Right renal pelvis (tissue), 4 donors: ENCODE measurements around the gene ZNF839. TPM values are rescaled to one million over a fixed set of nuclear protein-coding genes. Genes with fewer than 3 reads are reported as not detected.
"Not testable (repeated sequence)": the region's sequence is repeated elsewhere in the genome, so short reads cannot be mapped to it uniquely, and the experiment has no call there.

Experiments used
- DNase-seq, 4 donors: peaks; one replicate each; pipeline ENCODE4 v3.0.0-alpha.2; 2013; ENCODE audit warnings: low read depth in 4 of 4, low spot score in 3 of 4, missing footprints in 1 of 4
- polyA plus RNA-seq, 4 donors: library from polyadenylated mRNA; unstranded; fragments of 120-200 nt; gene quantifications; one replicate each; pipeline ENCODE4 v1.2.1, GENCODE V29; 2013; ENCODE audit not compliant: insufficient read length in 4 of 4

The ZNF839 gene
- polyA plus RNA-seq, 4 donors, result 14.0 to 17.3 (median 15.3) TPM

DNA sequence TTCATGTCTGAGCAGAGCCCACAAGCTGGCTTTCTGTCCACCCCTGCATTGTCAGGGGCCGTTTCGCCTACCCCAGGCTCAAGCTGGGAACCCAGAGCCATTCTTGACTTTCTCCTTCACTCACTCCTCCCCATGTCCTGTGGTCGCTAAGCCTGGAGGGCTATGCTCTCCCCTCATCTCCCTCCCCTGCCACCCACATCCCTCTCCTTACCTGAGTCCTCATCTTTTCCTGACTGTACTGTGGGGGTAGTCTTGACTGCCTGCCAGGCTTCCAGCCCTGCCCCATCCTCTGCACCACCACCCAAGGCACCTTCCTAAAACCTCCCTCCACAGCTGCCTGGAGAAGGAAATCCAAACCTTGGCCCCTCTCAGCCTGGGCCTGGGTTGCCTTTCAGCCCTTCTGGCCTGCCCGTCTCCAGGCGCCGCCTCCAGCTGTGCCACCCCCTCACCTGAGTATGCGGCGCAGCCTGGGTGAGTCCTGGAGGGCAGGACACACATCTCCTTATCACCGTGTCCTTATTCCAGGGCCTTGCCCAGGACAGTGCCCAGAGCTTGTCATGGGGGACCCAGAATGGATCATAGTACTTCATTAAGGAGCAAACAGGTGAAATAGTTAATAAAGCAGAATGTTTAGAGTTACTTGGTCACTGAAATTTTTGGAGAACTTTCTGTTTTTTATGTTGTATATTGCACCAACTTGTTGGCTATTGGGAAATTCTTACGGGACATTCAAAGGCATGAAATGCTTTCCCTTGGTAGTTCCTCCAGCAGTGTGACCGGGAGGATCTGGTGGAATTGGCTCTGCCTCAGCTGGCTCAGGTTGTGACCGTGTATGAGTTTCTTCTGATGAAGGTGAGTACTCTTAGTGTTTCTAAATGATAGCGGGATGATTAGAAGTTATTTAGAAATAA is 14.5 kb downstream of the ZNF839 start:
- DNase-seq, result no peak

DNA sequence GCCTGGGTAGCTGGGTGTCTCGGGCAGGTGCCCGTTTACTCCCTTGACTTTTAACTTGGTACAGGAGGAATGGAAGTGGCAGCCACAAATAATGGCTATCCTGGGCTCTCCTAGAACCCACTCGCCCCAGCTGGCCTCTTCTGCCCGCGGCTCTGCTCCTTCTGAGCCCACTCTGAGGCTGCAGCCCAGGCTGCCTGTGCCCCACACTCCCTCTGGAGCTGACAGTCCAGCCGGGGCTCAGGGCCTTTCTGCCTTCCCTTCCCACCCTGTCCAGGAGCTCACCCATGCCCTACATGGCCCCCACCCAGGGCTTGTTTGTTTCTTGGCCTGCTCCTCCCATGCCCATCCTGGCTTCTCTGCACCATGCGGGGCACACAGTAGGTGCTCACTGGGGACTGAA is 15.6 kb downstream of the ZNF839 start:
- no peak for DNase-seq

DNA sequence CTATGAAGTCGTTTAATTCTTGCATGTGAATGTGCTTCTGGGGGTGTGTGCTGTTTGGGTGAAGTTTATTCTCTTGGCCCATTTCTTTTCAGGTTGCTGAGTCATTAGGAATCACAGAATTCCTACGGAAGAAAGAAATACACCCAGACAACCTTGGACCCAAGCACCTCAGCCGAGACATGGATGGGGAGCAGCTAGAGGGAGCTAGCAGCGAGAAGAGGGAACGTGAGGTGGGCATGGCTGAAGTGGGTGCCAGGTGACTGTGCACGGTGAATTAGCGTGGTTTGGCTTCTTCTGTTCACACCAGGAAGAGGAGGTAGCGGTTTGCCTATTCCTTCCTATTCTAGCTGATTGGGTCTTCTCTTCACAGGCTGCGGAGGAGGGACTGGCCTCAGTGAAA is 19.2 kb downstream of the ZNF839 start:
- DNase-seq, result no peak

DNA sequence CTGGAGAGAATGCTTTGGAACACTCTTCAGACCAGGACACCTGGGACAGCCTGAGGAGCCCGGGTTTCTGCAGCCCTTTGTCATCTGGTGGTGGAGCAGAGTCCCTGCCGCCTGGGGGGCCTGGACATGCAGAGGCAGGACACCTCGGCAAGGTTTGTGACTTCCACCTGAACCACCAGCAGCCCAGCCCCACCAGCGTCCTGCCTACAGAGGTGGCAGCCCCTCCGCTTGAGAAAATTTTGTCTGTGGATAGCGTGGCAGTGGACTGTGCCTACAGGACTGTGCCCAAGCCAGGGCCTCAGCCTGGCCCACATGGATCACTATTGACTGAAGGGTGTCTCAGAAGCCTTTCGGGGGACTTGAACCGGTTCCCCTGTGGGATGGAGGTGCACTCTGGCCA is 22.0 kb downstream of the ZNF839 start:
- no peak for DNase-seq

DNA sequence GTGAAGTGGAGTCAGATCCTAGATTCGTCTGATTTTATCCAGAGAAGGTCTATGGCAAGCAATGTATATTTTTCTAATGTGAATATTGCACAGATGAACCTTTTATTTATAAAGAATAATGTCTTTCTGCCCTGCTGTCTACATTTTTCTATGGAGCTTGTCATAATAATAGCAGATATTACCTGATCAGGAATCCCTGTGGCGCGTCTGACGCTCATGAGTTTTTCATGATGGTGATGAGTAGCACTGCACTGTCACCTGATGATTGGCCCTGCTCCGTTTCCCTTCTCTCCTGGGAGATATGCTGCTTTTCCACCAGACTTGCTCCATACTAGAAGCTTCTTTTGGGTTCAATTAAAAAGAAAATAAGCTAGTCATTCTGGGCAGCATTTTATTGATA is 22.7 kb downstream of the ZNF839 start:
- DNase-seq, result no peak

DNA sequence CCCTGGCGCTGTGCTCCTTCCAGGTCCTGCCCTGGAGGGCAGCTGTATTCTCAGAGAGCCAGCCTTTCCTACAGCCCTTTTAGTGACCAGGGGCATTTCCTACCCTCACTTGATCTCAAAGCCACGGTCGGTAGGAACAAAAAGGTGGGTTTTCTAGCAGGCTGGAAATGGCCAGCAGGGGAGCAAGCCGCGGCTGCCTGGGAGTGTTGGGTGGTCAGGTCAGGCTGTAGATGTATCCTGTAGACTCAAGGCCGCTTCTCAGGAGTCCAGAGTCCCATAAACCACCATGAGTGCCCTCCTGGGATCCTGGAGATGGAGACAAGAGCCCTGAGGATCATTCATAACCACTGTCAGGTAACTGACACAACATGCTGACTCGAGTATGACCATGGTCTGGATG is 24.5 kb downstream of the ZNF839 start:
- DNase-seq, result no peak

DNA sequence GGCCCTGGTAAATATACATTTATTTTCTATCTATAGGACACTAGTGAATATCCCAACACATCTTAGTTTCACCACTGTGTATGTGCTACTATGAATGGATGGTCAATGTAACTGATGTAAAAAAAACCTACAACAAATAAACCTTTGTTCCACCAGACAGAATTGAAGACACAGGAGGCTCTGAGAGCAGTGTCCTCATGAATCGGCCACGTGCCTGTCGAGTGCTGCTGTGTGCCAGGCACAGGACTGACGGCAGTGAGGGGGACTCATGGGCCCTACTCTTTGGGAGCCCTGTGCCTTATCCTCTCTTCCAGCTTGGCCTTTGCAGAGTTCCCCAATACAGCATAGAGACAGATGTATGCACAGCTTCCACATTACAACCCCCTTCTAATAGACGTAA is 24.9 kb downstream of the ZNF839 start:
- no peak for DNase-seq

DNA sequence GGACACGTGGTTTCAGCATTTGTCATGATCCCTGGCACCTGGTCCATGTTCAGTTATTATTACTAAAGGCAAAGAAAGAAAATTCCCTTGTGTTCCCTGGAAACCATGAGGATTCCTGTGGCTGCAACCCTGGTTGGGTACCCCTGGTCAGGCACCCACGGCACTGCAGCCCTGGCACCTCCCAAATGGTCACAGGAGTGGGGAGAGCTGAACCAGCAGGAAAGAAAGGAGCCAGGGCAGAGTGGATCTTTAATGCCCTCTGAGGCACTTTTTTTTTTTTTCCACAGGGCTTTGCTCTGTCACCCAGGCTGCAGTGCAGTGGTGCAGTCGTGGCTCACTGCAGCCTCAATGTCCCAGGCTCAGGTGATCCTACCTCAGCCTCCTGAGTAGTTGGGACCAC is 25.7 kb downstream of the ZNF839 start:
- no peak for DNase-seq

DNA sequence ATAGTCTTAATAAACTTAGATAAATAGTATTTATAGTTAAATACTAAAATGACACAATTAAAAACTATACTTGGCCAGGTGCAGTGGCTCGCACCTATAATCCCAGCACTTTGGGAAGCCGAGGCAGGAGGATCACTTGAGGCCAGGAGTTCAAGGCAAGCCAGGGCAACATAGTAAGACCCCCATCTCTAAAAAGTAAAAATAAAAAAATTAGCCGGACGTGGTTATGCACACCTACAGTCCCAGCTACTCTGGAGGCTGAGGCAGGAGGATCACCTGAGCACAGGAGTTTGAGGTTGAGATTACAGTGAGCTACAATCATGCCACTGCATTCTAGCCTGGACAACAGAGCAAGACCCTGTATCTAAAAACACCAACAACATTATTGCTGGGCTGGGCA is 27.1 kb downstream of the ZNF839 start:
- no peak for DNase-seq

DNA sequence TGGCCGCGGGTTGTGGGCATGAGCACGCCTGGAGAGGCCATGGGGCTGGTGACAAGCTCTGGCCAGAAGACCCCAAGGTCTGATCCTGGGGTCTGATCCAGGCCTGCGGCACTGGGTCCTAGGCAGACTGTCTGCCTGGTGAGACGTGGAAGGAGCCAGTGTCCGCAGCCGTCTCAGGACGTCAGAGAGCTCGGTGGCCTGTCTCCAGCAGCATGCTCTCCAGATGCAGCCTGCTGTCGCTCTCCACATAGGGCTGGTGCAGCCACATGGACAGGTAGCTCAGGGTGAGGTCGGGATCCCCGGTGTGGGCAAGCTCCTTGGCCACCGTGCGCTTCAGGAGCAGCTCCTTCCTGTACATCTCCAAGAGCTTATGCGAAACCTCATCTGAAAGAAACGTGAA is 28.8 kb downstream of the ZNF839 start:
- no peak for DNase-seq

DNA sequence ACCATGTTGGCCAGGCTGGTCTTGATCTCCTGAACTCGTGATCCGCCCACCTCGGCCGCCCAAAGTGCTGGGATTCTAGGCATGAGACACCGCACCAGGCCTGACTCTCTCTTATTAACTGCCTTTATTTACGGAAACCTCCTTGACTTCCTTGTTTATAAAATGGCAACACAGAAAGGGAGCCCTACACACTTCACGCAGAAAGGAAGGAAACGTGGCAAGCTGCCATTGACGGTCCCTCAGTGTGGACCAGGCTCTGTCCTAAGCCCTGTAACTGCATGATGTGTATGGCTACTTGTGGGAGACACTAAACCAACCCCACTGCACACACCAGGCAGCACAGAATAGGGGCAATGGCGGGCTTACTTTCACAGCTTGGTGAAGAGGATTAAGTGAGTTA is 31.5 kb downstream of the ZNF839 start:
- no peak for DNase-seq

DNA sequence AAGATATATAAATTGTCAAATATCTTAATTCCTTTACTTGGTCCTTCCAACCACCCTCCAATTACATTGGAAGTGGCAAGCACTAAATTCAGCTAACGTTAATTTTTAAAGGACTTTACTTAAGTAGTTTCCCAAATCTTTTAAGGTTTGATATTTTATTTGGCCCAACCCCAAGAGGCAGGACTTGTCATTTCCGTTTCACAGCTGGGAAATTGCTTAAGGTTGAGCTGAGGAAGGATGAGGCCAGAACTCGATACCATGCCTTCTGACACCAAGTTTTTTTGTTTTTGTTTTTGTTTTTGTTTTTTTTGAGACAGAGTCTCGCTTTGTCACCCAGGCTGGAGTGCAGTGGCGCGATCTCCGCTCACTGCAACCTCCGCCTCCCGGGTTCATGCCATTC is 32.0 kb downstream of the ZNF839 start:
- DNase-seq, result not testable (repeated sequence)

DNA sequence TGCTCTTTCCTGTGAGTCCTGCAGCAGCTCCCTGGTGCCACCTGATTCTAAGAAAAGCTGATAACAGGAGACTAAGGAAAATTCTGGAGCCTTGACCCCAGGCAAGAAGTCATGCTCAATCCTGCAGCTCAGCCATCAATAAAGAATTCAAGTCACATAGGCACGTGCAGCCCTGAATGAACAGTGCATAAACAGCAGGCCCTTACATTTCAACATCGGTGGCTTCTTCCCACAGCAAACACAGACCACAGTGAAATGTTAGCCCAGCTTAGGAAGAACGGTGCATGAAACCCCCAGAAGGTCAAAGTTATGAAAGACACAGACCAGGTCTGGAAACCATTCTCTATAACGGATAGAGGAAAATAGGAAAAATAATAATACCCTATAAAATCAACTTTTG is 32.7 kb downstream of the ZNF839 start:
- no peak for DNase-seq

DNA sequence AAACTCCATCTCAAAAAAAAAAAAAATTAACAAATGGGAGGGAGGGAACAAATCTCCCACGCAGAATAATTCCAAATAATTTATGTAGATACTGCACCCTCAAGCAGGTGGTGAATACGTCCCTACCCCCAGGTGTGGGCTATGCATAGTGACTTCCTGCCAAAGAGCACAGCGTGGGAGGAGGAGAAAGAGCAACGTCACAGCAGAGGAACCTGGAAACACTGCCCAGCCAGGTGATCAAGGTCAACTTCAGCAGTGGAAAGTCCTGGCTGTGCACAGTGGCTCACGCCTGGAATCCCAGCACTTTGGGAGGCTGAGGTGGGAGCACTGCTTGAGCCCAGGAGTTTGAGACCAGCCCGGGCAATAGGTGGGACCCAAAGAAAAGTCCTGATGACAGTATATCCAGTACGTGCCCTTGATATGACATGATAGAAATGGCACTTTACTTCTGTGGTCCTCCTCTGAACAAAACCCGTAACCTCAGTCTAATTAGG is 33.6 kb downstream of the ZNF839 start:
- no peak for DNase-seq

DNA sequence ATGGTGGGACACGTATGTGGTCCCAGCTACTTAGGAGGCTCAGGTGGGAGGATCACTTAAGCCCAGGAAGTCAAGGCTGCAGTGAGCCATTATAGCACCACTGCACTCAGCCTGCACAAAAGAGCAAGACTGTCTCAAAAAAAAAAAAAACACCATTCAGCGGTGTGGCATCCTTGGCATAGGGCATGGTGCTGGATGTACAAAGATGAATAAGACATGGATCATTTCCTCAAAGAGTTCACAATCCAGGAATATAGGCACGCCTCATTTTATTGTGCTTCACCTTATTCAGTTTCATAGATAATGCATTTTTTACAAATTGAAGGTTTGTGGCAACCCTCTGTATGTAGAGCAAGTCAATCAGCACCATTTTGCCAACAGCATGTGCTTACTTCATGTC is 36.7 kb downstream of the ZNF839 start:
- DNase-seq, result no peak

DNA sequence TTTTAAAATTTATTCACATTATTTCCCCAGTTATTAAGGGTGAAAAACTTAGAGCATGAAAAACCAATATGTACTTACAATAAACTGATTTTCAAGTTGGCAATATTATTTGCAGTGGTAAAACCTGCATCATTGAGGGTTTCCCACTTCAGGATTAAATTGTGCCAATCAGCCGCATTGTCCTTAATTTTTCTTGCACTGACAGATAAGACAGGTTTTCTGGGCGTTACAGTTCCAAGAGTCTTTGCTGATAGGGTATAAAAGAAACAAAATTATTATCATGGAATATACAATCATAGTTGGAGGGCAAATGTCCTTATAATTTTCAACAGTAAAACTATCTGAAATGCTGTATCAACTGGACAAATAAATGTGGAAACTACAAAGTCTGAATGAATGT is 39.8 kb downstream of the ZNF839 start:
- no peak for DNase-seq

GRCh38 chr14:102360388-102360787 is 40.8 kb downstream of the ZNF839 start:
- DNase-seq, result no peak

GRCh38 chr14:102362084-102362483 is 42.5 kb downstream of the ZNF839 start:
- DNase-seq, result no peak

DNA sequence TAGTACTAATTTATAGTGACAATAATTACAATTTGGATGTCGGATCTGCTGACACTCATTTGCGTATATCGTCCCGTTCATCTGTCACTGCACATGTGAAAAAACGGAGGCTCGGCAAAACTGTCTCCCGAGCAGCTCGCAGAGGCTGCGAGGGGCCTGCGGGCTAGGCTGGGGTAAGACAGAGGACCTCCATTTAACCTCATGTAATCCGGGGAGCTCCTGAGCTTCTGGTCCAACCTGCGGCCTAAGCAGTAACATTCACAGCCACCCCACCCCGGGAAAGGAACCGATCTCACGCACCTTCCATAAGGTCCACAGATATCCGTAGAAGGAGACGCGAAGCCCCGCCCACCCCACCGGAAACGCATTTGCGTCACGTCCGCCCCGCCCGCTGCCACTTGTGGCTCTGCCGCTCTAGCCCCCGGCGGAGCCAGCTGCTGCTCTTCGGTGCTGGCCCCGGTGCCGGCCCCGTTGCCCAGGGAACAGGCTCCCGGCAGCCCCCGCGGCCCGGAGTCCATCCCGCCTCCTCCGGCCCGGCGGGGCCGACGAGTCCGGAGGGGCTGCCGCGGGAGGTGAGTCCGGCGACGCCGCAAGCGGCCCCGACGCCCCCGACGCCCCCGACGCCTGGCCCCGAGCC is 43.1 kb downstream of the ZNF839 start, which contains the start of the genes CINP and TECPR2:
TSS of gene CINP (minus strand) at position 346 of the 637 bp plus-strand sequence. CDS start at position 307, 39 bp downstream.
TSS of gene TECPR2 (plus strand) at position 397 of the 637 bp plus-strand sequence. CDS start 13,781 bp downstream, outside the sequence.
- peak; percentile 90 to 91 (median 90) for DNase-seq

DNA sequence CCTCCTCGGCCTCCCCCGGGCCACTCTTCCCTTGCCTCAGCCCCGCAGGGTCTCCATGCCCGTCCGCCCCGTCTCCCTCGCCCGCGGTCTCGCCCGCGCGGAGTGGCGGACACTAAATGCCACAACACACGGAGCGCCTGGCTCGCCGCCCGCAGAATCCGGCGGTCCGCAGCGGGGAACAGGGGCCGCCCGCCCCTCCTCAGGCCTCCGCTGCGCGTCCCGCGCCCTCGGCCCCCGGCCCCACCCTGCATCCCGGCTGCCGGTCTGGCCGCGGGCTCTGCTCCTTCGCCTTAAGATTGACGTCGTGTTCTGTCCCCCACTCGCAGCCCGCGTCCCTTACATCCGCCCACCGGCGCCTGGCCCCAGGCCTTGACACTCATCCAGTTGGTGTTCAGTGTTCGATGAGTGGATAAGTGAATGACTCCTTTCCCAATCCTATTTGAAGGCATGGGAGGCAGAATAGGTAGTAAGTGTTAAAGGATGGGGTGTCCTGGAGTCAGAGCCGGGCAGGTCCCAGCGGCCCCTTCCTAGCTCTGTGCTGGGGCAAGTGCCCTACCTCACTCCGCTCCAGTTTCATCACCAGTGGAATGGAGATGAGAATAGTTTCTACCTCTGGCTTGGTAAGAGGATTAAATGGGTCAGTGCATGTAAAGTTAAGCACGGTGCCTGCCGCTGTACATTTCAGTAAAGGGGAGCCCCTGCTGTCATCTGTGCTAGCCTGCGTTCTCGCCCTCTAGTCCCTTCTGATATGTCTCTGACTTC is 43.8 kb downstream of the ZNF839 start:
- peak in 1 of 4 donors; percentile 16 for DNase-seq

DNA sequence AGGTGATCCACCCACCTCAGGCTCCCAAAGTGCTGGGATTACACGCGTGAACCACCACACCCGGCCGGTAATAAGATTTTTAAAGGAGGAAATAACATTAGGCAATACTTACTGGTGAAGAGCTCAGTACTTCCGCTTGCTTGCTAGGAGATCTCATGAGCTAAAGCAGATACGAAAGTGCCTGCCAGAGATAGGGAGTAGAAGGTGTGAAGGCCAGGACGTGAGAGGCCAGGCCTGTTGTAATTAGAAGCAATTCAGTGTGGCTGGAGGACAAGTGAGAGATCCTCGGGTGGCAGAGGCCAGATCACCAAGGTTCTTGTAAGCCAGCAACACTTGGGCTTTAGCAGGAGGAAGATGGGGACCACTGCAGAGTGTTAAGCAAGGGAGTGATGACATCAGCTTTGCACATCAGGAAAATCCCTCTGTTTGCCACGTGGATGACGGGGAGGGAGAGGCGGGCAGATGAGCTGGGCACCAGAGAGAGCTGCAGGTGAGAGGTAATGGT is 50.8 kb downstream of the ZNF839 start:
- DNase-seq, result no peak
